H1 (cell line): Measurements from ENCODE around the gene CHSY3. TPM values are rescaled to one million over a fixed set of nuclear protein-coding genes. Genes with fewer than 3 reads are reported as not detected.

Experiments
- RAD21 ChIP-seq, 2 experiments: IDR thresholded peaks in 1 of 2; conservative IDR thresholded peaks in 1 of 2; 2 replicates each; pipeline ENCODE4 v1.6.1; 2011; ENCODE audit warnings: low read depth in 2 of 2, low read length in 2 of 2, improper control_type of control experiment in 1 of 2, inconsistent platforms in 1 of 2, mild to moderate bottlenecking in 1 of 2, moderate library complexity in 1 of 2
- TBP ChIP-seq: IDR thresholded peaks from 2 replicates; pipeline ENCODE4 v1.6.1; 2011; ENCODE audit warnings: low read depth, low read length, improper control_type of control experiment
- polyA plus RNA-seq, 7 experiments: library from polyadenylated mRNA; depleted of rRNA in 3 of 7; stranded (reverse) in 5 of 7; unstranded in 2 of 7; fragments of >200 nt in 5 of 7; fragments of 200-250 nt in 2 of 7; gene quantifications; 1 replicate in 5 of 7; 2 replicates in 1 of 7; 4 replicates in 1 of 7; pipeline versions ENCODE4 v1.2.1 to v1.2.3, GENCODE V29; 2011 to 2013; ENCODE audit warnings: missing spikeins in 2 of 7, mixed read lengths in 2 of 7
- total RNA-seq: library from RNA; stranded (reverse); fragmentation: NEBNext Ultra II Directional; extraction: Animal tissue kit (Norgen Biotek cat#: 25700); gene quantifications from 2 replicates; pipeline ENCODE4 v1.2.1, GENCODE V29; 2021

Gene CHSY3
- total and polyA plus RNA-seq, 2 of the 8 experiments (the other 6 are each of a cell fraction or from before 2014, with no cell fraction given): 0.24 to 1.8 TPM

DNA sequence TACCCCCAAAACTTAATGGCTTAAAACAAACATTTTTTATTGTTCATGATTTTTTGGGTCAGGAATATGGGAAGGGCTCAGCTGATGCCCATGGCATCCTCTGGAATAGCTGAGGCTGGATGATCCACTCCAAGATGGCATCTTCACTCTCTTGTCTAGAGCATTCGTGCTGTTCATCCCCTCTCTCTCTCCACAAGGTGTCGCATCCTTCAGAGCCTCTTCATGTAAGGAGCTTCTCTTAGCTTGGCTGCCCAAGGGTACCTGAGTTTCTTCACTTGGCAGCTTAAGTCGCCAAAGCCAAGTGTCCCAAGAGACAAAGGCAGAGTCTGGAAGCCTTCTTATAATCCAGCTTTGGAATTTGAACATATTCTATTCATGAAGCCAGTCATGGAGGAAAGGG lies 294.7 kb downstream of the CHSY3 start (continued):
- TF ChIP-seq TBP (no peak), RAD21 (IDR thresholded peaks at IDR 0.05 in 1 of 2, conservative IDR thresholded peaks at IDR 0.05 in 1 of 2; ENCODE audit: low read depth in 2 of 2, low read length in 2 of 2) (peak; percentile 44 to 51; a peak in 3 of 4 replicates)
